HepG2 (cell line): ENCODE measurements around the gene BPIFB6. TPM values are rescaled to one million over a fixed set of nuclear protein-coding genes. Genes with fewer than 3 reads are reported as not detected.

ENCODE experiments used
- CBX1 ChIP-seq: IDR thresholded peaks from one replicate; pipeline ENCODE4 v1.6.1; 2016; ENCODE audit warnings: antibody characterized with exemption, low read depth
- DPF2 ChIP-seq: sonication (generic); formaldehyde crosslinking; IDR thresholded peaks from 2 replicates; pipeline ENCODE4 v1.4.0; 2020; ENCODE audit warnings: mild to moderate bottlenecking, low read depth, missing genetic modification reagents, borderline replicate concordance
- GLI4 ChIP-seq: sonication (generic); formaldehyde crosslinking; IDR thresholded peaks from 2 replicates; pipeline ENCODE4 v1.5.1; 2020; ENCODE audit warnings: missing genetic modification reagents, mild to moderate bottlenecking, moderate library complexity, borderline replicate concordance
- GLMP ChIP-seq: sonication (generic); formaldehyde crosslinking; IDR thresholded peaks from 2 replicates; pipeline ENCODE4 v1.9.0; 2021; ENCODE audit warnings: missing genetic modification reagents, mild to moderate bottlenecking, borderline replicate concordance
- HDAC1 ChIP-seq: sonication (generic); formaldehyde crosslinking; IDR thresholded peaks from 2 replicates; pipeline ENCODE4 v1.5.1; 2020; ENCODE audit warnings: mild to moderate bottlenecking, missing genetic modification reagents
- KLF15 ChIP-seq: sonication (generic); formaldehyde crosslinking; IDR thresholded peaks from 2 replicates; pipeline ENCODE4 v1.8.1; 2023; ENCODE audit warnings: borderline replicate concordance, mild to moderate bottlenecking, inconsistent platforms, missing genetic modification reagents, mixed read lengths
- KMT2A ChIP-seq: sonication (generic); formaldehyde crosslinking; IDR thresholded peaks from 2 replicates; pipeline ENCODE4 v1.4.0; 2020; ENCODE audit warnings: missing genetic modification reagents
- NONO ChIP-seq, 2 experiments: fragments of 450-650 bp in 1 of 2; sonication (generic) in 1 of 2; formaldehyde crosslinking in 1 of 2; IDR thresholded peaks in 1 of 2; conservative IDR thresholded peaks in 1 of 2; 2 replicates each; pipeline versions ENCODE4 v1.6.1 to v1.8.0; 2017 to 2022; ENCODE audit warnings: mild to moderate bottlenecking in 1 of 2, missing genetic modification reagents in 1 of 2, moderate library complexity in 1 of 2
- YEATS4 ChIP-seq: sonication (generic); formaldehyde crosslinking; IDR thresholded peaks from 2 replicates; pipeline ENCODE4 v1.4.0; 2020; ENCODE audit warnings: missing genetic modification reagents, borderline replicate concordance
- ZBTB33 ChIP-seq: sonication (generic); formaldehyde crosslinking; IDR thresholded peaks from 2 replicates; pipeline ENCODE4 v1.4.0; 2020; ENCODE audit warnings: missing genetic modification reagents
- ZNF136 ChIP-seq: sonication (generic); formaldehyde crosslinking; IDR thresholded peaks from 2 replicates; pipeline ENCODE4 v1.8.1; 2022; ENCODE audit warnings: low read depth, mild to moderate bottlenecking, moderate library complexity, missing genetic modification reagents
- ZNF235 ChIP-seq: sonication (generic); formaldehyde crosslinking; IDR thresholded peaks from 2 replicates; pipeline ENCODE4 v1.8.1; 2023; ENCODE audit warnings: mild to moderate bottlenecking, missing genetic modification reagents, borderline replicate concordance
- ZNF678 ChIP-seq: sonication (generic); formaldehyde crosslinking; IDR thresholded peaks from 2 replicates; pipeline ENCODE4 v1.4.0; 2020; ENCODE audit warnings: mild to moderate bottlenecking, missing genetic modification reagents
- polyA plus RNA-seq, 8 experiments: library from polyadenylated mRNA; depleted of rRNA in 3 of 8; stranded (reverse) in 7 of 8; unstranded in 1 of 8; fragments of >200 nt; fragmentation: Illumina TruSeq in 4 of 8; extraction: Trizol in 4 of 8; gene quantifications; 2 replicates each; pipeline versions ENCODE4 v1.2.1 to v1.2.3, GENCODE V29; 2011 to 2016; ENCODE audit warnings: low read depth in 4 of 8, missing spikeins in 1 of 8, mixed read lengths in 1 of 8; ENCODE audit not compliant: insufficient read depth in 1 of 8
- total RNA-seq, 5 experiments: library from RNA; depleted of rRNA; stranded (reverse); fragments of >200 nt; fragmentation: Illumina TruSeq; extraction: Trizol; gene quantifications; 2 replicates each; pipeline ENCODE4 v1.2.3, GENCODE V29; 2016; ENCODE audit warnings: low read depth in 1 of 5
- TF ChIP-seq, protein P1 (sequence below): sonication (generic); formaldehyde crosslinking; IDR thresholded peaks from 2 replicates; pipeline ENCODE4 v1.9.0; 2021; ENCODE audit warnings: missing genetic modification reagents, mild to moderate bottlenecking, borderline replicate concordance
- TF ChIP-seq, protein P2 (sequence below): sonication (generic); formaldehyde crosslinking; IDR thresholded peaks from 2 replicates; pipeline ENCODE4 v1.4.0; 2020; ENCODE audit warnings: mild to moderate bottlenecking, low read depth, missing genetic modification reagents
- TF ChIP-seq, protein P3 (sequence below): sonication (generic); formaldehyde crosslinking; IDR thresholded peaks from 2 replicates; pipeline ENCODE4 v1.4.0; 2020; ENCODE audit warnings: missing genetic modification reagents, borderline replicate concordance

The BPIFB6 gene
- total and polyA plus RNA-seq, 2 of the 13 experiments (the other 11 are each of a cell fraction or from before 2014, with no cell fraction given): 0.13 to 1.7 TPM

DNA sequence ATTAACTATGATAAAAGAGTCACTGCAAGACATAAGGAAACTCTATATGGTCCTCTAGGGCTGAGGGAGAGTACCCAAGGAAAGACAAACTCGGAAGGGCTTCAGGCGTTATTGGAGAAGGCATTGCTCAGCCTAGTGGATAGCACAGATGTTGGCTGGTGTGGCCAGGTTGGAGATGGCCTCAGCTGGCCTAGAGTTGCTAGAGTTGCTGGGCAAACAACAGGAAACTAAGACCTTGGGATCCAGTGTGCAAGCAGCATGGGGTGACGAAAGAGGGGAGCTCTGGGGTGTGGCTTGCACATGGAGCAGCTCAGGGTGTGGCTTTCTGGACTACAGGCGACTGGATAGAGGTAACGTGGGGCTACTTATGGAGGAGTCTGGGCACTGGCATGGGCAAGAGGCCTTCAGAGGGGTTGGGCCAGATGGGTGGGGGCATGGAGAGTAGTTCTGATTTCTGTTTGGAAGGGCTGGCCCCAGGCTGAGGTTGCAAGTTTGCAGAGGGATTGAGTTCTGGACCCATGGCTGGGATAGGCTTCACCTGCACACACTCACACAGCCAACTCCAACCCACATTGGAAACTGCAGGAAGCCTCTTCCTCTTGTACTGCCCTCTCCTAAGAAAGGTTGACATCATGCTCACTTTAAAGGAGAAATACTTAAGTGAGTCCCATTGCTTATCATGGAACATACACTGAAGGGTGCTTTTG, 5.2 kb upstream of the BPIFB6 start (continued):
- TF ChIP-seq, protein P1, sequence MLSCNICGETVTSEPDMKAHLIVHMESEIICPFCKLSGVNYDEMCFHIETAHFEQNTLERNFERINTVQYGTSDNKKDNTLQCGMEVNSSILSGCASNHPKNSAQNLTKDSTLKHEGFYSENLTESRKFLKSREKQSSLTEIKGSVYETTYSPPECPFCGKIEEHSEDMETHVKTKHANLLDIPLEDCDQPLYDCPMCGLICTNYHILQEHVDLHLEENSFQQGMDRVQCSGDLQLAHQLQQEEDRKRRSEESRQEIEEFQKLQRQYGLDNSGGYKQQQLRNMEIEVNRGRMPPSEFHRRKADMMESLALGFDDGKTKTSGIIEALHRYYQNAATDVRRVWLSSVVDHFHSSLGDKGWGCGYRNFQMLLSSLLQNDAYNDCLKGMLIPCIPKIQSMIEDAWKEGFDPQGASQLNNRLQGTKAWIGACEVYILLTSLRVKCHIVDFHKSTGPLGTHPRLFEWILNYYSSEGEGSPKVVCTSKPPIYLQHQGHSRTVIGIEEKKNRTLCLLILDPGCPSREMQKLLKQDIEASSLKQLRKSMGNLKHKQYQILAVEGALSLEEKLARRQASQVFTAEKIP: 0 out of 2 replicates have a peak, but pooled peaks have one; percentile 70
- TF ChIP-seq NONO (IDR thresholded peaks at IDR 0.05): no peak
- TF ChIP-seq NONO (CRISPR knock-in tag; conservative IDR thresholded peaks at IDR 0.05): peak; percentile 81; the same call in 1 of the 2 replicates
- TF ChIP-seq GLMP: no peak
- no peak for TF ChIP-seq ZNF235 (CRISPR knock-in tag)
- no peak for TF ChIP-seq HDAC1 (CRISPR knock-in tag)
- TF ChIP-seq, protein P2, sequence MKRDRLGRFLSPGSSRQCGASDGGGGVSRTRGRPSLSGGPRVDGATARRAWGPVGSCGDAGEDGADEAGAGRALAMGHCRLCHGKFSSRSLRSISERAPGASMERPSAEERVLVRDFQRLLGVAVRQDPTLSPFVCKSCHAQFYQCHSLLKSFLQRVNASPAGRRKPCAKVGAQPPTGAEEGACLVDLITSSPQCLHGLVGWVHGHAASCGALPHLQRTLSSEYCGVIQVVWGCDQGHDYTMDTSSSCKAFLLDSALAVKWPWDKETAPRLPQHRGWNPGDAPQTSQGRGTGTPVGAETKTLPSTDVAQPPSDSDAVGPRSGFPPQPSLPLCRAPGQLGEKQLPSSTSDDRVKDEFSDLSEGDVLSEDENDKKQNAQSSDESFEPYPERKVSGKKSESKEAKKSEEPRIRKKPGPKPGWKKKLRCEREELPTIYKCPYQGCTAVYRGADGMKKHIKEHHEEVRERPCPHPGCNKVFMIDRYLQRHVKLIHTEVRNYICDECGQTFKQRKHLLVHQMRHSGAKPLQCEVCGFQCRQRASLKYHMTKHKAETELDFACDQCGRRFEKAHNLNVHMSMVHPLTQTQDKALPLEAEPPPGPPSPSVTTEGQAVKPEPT (CRISPR knock-in tag): peak; percentile 29; the same call in 1 of the 2 replicates
- TF ChIP-seq KMT2A (CRISPR knock-in tag): 0 out of 2 replicates have a peak, but pooled peaks have one; percentile 6
- no peak for TF ChIP-seq GLI4
- no peak for TF ChIP-seq ZBTB33 (CRISPR knock-in tag)
- peak; percentile 71 for TF ChIP-seq CBX1
- TF ChIP-seq ZNF678 (CRISPR knock-in tag): no peak
- TF ChIP-seq, protein P3, sequence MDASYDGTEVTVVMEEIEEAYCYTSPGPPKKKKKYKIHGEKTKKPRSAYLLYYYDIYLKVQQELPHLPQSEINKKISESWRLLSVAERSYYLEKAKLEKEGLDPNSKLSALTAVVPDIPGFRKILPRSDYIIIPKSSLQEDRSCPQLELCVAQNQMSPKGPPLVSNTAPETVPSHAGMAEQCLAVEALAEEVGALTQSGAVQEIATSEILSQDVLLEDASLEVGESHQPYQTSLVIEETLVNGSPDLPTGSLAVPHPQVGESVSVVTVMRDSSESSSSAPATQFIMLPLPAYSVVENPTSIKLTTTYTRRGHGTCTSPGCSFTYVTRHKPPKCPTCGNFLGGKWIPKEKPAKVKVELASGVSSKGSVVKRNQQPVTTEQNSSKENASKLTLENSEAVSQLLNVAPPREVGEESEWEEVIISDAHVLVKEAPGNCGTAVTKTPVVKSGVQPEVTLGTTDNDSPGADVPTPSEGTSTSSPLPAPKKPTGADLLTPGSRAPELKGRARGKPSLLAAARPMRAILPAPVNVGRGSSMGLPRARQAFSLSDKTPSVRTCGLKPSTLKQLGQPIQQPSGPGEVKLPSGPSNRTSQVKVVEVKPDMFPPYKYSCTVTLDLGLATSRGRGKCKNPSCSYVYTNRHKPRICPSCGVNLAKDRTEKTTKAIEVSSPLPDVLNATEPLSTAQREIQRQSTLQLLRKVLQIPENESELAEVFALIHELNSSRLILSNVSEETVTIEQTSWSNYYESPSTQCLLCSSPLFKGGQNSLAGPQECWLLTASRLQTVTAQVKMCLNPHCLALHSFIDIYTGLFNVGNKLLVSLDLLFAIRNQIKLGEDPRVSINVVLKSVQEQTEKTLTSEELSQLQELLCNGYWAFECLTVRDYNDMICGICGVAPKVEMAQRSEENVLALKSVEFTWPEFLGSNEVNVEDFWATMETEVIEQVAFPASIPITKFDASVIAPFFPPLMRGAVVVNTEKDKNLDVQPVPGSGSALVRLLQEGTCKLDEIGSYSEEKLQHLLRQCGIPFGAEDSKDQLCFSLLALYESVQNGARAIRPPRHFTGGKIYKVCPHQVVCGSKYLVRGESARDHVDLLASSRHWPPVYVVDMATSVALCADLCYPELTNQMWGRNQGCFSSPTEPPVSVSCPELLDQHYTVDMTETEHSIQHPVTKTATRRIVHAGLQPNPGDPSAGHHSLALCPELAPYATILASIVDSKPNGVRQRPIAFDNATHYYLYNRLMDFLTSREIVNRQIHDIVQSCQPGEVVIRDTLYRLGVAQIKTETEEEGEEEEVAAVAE (CRISPR knock-in tag): peak; percentile 21; the same call in 1 of the 2 replicates
- no peak for TF ChIP-seq YEATS4 (CRISPR knock-in tag)
- TF ChIP-seq DPF2 (CRISPR knock-in tag): no peak
- no peak for TF ChIP-seq KLF15 (CRISPR knock-in tag)
- no peak for TF ChIP-seq ZNF136
